Suprapubic skin (tissue), 4 donors: ENCODE measurements around the gene SCUBE3. TPM values are rescaled to one million over a fixed set of nuclear protein-coding genes. Genes with fewer than 3 reads are reported as not detected.

Experiments
- DNase-seq, 2 donors: peaks; one replicate each; pipeline ENCODE4 v3.0.0-alpha.2; 2019; ENCODE audit warnings: low spot score in 2 of 2
- H3K27ac ChIP-seq: fragments of 200-600 bp; sonication (generic); one replicate; pipeline ENCODE4 v1.5.1; 2019
- H3K27me3 ChIP-seq: fragments of 200-600 bp; sonication (generic); one replicate; pipeline ENCODE4 v1.5.1; 2019
- H3K36me3 ChIP-seq: fragments of 200-600 bp; sonication (generic); one replicate; pipeline ENCODE4 v1.5.1; 2019
- H3K4me1 ChIP-seq: fragments of 200-600 bp; sonication (generic); one replicate; pipeline ENCODE4 v1.5.1; 2019
- H3K4me3 ChIP-seq: fragments of 200-600 bp; sonication (generic); one replicate; pipeline ENCODE4 v1.5.1; 2019; ENCODE audit warnings: mild to moderate bottlenecking
- H3K9me3 ChIP-seq: fragments of 200-600 bp; sonication (generic); one replicate; pipeline ENCODE4 v1.5.1; 2019
- EP300 ChIP-seq: sonication (generic); formaldehyde crosslinking; IDR thresholded peaks from one replicate; pipeline ENCODE4 v1.6.1; 2017; ENCODE audit warnings: antibody characterized with exemption
- POLR2A ChIP-seq, 2 donors: fragments of 450-650 bp; IDR thresholded peaks; one replicate each; pipeline ENCODE4 v1.6.1; 2017; ENCODE audit warnings: antibody characterized with exemption in 2 of 2, mild to moderate bottlenecking in 2 of 2, moderate library complexity in 2 of 2
- POLR2AphosphoS5 ChIP-seq, 3 donors: sonication (generic); formaldehyde crosslinking; IDR thresholded peaks; one replicate each; pipeline ENCODE4 v1.6.1; 2017; ENCODE audit warnings: antibody characterized with exemption in 3 of 3
- WGBS: methylation state at CpG from one replicate; pipeline ENCODE4 v1.1.5; 2018; 5-methylcytosine and 5-hydroxymethylcytosine counted together
- total RNA-seq, 4 donors: library from RNA; depleted of rRNA; stranded (reverse); fragments of >200 nt; gene quantifications; one replicate each; pipeline ENCODE4 v1.1.0, GENCODE V29; 2016
- TF ChIP-seq, protein P1 (sequence below), 2 donors: fragments of 200-600 bp in 1 of 2; fragments of 450-650 bp in 1 of 2; sonication (generic) in 1 of 2; IDR thresholded peaks; one replicate each; pipeline ENCODE4 v1.5.1; 2016 to 2019; ENCODE audit warnings: antibody characterized with exemption in 2 of 2, mild to moderate bottlenecking in 1 of 2, moderate library complexity in 1 of 2

SCUBE3 gene
- total RNA-seq, 4 donors from 2014 or later: 0.23 to 1.1 (median 0.73) TPM

DNA sequence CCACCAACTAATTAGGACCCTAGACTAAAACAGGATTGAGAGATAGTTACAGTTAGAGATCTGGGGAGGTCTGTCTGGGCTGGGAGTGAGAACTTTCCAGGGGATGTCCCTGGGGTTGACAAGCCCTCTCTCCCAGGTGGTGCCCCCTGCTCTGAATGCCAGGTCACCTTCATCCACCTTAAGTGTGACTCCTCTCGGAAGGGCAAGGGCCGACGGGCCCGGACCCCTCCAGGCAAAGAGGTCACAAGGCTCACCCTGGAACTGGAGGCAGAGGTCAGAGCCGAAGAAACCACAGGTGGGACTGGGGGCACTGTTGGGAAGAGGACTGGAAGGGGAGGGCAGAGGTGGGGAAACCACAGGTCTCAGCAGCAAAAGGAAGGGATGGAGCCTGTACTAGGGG, 28.7 kb downstream of the SCUBE3 start:
- no peaks in the 10 kb centered on the region for H3K9me3 ChIP-seq
- H3K27ac ChIP-seq: no peak overlapping the region
- 97% methylated on average over 5 of the region's 5 CpGs for WGBS
- TF ChIP-seq POLR2AphosphoS5 (IDR thresholded peaks at IDR 0.05) (no peak), EP300 (no peak), POLR2A (IDR thresholded peaks at IDR 0.05) (no peak)
- TF ChIP-seq, protein P1, sequence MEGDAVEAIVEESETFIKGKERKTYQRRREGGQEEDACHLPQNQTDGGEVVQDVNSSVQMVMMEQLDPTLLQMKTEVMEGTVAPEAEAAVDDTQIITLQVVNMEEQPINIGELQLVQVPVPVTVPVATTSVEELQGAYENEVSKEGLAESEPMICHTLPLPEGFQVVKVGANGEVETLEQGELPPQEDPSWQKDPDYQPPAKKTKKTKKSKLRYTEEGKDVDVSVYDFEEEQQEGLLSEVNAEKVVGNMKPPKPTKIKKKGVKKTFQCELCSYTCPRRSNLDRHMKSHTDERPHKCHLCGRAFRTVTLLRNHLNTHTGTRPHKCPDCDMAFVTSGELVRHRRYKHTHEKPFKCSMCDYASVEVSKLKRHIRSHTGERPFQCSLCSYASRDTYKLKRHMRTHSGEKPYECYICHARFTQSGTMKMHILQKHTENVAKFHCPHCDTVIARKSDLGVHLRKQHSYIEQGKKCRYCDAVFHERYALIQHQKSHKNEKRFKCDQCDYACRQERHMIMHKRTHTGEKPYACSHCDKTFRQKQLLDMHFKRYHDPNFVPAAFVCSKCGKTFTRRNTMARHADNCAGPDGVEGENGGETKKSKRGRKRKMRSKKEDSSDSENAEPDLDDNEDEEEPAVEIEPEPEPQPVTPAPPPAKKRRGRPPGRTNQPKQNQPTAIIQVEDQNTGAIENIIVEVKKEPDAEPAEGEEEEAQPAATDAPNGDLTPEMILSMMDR (IDR thresholded peaks at IDR 0.05): no peak
- peaks cover 16% of the 10 kb centered on the region for H3K36me3 ChIP-seq
- H3K4me3 ChIP-seq: no peak overlapping the region
- no peak for DNase-seq
- H3K4me1 ChIP-seq: no peaks in the 10 kb centered on the region
- no peaks in the 10 kb centered on the region for H3K27me3 ChIP-seq

DNA sequence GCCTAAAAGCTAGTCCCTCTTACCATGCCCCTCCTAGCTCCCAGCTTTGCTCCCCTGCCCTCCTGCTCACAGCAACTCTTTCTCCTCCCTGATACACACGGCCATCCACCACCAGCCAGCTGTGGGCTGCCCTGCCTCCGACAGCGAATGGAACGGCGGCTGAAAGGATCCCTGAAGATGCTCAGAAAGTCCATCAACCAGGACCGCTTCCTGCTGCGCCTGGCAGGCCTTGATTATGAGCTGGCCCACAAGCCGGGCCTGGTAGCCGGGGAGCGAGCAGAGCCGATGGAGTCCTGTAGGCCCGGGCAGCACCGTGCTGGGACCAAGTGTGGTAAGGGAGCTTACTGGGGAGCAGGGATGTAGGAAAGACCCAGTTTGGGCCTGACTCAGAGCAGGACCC, 29.1 kb downstream of the SCUBE3 start:
- no peak overlapping the region for H3K27ac ChIP-seq
- TF ChIP-seq EP300: no peak
- no peak for TF ChIP-seq POLR2A (IDR thresholded peaks at IDR 0.05)
- TF ChIP-seq, protein P1 (IDR thresholded peaks at IDR 0.05): no peak
- TF ChIP-seq POLR2AphosphoS5 (IDR thresholded peaks at IDR 0.05): no peak
- 95% methylated on average over 13 of the region's 13 CpGs for WGBS
- peaks cover 16% of the 10 kb centered on the region for H3K36me3 ChIP-seq
- no peaks in the 10 kb centered on the region for H3K9me3 ChIP-seq
- no peak overlapping the region for H3K4me3 ChIP-seq
- H3K27me3 ChIP-seq: no peaks in the 10 kb centered on the region
- H3K4me1 ChIP-seq: no peaks in the 10 kb centered on the region
- DNase-seq: no peak

DNA sequence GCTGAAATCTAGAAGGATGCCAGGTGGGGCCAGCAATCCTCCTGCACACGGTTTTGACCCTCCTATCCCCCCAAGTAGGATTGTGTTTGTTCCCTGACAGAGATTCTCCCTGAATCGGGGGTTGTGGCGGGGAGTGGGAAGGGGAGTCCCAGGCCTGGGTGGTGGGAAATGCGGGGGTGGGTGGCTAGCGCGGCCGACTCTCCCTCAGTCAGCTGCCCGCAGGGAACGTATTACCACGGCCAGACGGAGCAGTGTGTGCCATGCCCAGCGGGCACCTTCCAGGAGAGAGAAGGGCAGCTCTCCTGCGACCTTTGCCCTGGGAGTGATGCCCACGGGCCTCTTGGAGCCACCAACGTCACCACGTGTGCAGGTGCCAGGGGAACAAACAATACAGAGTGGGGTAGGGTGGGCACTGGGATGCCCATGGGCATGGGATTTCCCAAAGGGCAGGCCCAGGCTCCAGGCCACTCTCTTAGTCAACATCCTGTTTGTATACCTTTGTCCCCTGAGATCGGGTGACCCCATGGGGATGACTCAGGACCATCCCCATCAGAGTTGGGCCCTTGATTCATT, 29.7 kb downstream of the SCUBE3 start:
- Histone ChIP-seq H3K4me3 (no peak overlapping the region), H3K27me3 (no peaks in the 10 kb centered on the region), H3K36me3 (peaks cover 16% of the 10 kb centered on the region), H3K9me3 (no peaks in the 10 kb centered on the region), H3K27ac (no peak overlapping the region), H3K4me1 (no peaks in the 10 kb centered on the region)
- DNase-seq: no peak
- 94% methylated on average over 10 of the region's 17 CpGs for WGBS
- TF ChIP-seq POLR2A (IDR thresholded peaks at IDR 0.05) (no peak), EP300 (no peak), POLR2AphosphoS5 (IDR thresholded peaks at IDR 0.05) (no peak)

DNA sequence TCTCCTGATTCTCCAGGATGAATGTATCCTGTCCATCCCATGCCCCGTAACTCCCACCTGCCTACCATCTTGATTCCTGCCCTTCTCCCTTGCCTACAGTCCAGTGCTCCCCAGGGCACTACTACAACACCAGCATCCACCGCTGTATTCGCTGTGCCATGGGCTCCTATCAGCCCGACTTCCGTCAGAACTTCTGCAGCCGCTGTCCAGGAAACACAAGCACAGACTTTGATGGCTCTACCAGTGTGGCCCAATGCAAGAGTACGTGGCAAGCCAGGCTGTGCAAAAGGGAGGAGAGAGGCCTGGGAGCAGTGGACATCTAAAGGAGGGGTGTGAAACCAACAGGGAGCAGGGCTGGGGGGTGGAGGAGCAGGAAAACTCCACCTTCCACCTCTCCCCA, 30.8 kb downstream of the SCUBE3 start:
- Histone ChIP-seq H3K9me3 (no peaks in the 10 kb centered on the region), H3K27ac (no peak overlapping the region), H3K4me3 (no peak overlapping the region), H3K27me3 (no peaks in the 10 kb centered on the region), H3K36me3 (peaks cover 16% of the 10 kb centered on the region), H3K4me1 (no peaks in the 10 kb centered on the region)
- WGBS: 97% methylated on average over 7 of the region's 7 CpGs
- TF ChIP-seq EP300 (no peak), POLR2AphosphoS5 (IDR thresholded peaks at IDR 0.05) (no peak), POLR2A (IDR thresholded peaks at IDR 0.05) (no peak)
- TF ChIP-seq, protein P1 (IDR thresholded peaks at IDR 0.05): no peak
- no peak for DNase-seq

DNA sequence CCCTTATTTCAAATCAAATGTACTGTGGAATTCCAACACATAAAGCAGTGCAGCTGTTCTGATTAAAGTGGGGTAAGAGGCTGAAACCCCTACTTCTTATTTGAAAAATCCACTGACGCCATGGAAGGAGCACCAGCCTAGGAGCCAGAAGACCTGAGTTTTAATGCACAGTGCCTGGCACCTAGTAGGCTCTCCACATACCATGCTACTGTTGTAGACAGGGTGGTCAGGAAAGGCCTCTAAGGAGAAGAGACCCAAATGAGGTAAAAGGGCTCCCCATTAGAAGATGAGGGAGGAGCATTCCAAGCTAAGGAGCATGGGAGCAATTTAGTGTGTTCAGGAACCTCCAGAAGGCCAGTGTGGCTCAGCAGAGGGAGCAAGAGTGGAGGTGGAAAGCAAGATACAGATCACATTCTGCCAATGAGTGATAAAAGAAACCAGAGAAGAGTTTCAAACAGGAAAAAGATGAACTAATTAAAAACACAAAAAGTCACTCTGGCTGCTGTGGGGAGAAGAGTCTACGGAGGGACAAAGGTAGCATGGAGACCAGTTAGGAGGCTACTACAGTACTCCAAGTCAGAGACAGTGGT, 34.0 kb downstream of the SCUBE3 start:
- Histone ChIP-seq H3K36me3 (peaks cover 16% of the 10 kb centered on the region), H3K27me3 (no peaks in the 10 kb centered on the region), H3K27ac (no peak overlapping the region), H3K4me3 (no peak overlapping the region), H3K4me1 (no peaks in the 10 kb centered on the region), H3K9me3 (no peaks in the 10 kb centered on the region)
- no peak for TF ChIP-seq POLR2A (IDR thresholded peaks at IDR 0.05)
- no peak for TF ChIP-seq EP300
- TF ChIP-seq, protein P1 (IDR thresholded peaks at IDR 0.05): no peak
- DNase-seq: no peak
- 85% methylated on average over 2 of the region's 2 CpGs for WGBS
